Fibroblast of pulmonary artery (primary cell): ENCODE results near the gene GTF3C6.
"Not testable (repeated sequence)": the region's sequence is repeated elsewhere in the genome, so short reads cannot be mapped to it uniquely, and the experiment has no call there.

ENCODE experiments used
- DNase-seq: peaks from one replicate; pipeline ENCODE4 v3.0.0-alpha.2; 2010; ENCODE audit warnings: low read depth
- H3K4me3 ChIP-seq: replicated peaks from 2 replicates; pipeline ENCODE4 v1.5.1; 2011; ENCODE audit warnings: low read depth, mild to moderate bottlenecking, control low read depth, low read length, moderate library complexity
- CTCF ChIP-seq: IDR thresholded peaks from 2 replicates; pipeline ENCODE4 v1.5.1; 2011; ENCODE audit warnings: mild to moderate bottlenecking, control low read depth, low read length, inconsistent platforms; ENCODE audit errors: missing control alignments

The GTF3C6 gene

GRCh38 chr6:110951986-110952794 lies 6.3 kb upstream of the GTF3C6 start:
- no peak overlapping the region for H3K4me3 ChIP-seq
- no peak for TF ChIP-seq CTCF
- DNase-seq: peak; percentile 68

- H3K4me3 ChIP-seq: no peak overlapping the region
- no peak for DNase-seq
- TF ChIP-seq CTCF: no peak
Measured at GRCh38 chr6:110953633-110954303, 4.7 kb upstream of the GTF3C6 start.

GRCh38 chr6:110960014-110960390 lies 1.5 kb downstream of the GTF3C6 start:
- no peak for TF ChIP-seq CTCF
- DNase-seq: no peak
- H3K4me3 ChIP-seq: no peak overlapping the region

GRCh38 chr6:110962636-110963035 lies 4.1 kb downstream of the GTF3C6 start:
- H3K4me3 ChIP-seq, DNase-seq: not testable (repeated sequence)

- H3K4me3 ChIP-seq: no peak overlapping the region
- no peak for DNase-seq
- TF ChIP-seq CTCF: no peak
Measured at GRCh38 chr6:110965629-110966229, 7.2 kb downstream of the GTF3C6 start.

- H3K4me3 ChIP-seq, DNase-seq: not testable (repeated sequence)
Measured at GRCh38 chr6:110968661-110969060, 10.2 kb downstream of the GTF3C6 start.

- peak; percentile 22 for DNase-seq
- no peak overlapping the region for H3K4me3 ChIP-seq
- TF ChIP-seq CTCF: no peak
Measured at GRCh38 chr6:110971468-110971867, 13.0 kb downstream of the GTF3C6 start.
